ENCODE results near the gene CAMK2G.

CAMK2G gene

DNA sequence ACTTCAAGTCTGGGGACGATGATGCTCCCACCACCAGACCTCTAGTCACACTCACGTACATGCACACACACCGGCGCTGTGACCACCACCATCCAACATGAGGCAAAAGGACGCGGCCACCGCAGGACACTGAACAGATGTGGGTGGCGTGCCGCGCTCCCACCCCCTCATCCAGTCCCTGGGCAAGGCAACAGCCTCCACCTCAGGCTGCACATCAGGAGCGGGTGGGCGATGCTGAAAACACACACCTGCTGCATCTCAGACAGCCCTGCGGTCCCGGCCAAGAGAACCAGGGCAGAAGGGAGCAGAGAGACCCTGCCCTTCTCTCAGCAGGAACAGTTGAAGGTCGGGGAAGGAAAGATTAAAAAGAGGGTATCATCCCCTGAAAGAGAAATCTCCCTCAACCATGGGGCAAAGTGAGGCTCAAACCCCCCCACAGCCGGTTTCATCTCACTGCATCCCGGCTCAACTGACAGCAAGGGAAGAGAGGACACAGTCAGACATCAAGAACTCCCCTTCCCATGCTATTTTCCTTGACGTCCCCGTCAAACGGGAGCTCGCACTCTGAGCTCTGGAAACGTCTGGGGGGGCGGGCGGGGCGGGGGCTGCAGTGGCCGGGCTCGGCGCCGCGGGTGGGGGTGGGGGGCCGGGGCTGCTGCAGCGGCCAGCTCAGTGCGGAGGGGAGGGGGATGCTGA lies 1.1 kb downstream of the CAMK2G start:
- Histone ChIP-seq H3K9me3 (ENCODE audit: control insufficient read depth, insufficient read depth, low read length) (no peaks in the 10 kb centered on the region), H3K9me2 (replicated peaks; ENCODE audit: control insufficient read depth, low read length) (no peaks in the 10 kb centered on the region), H3K4me3 (ENCODE audit: low read length) (peak overlapping the region; percentile 58), H4K20me1 (ENCODE audit: control insufficient read depth, insufficient read depth, low read depth, low read length) (peaks cover 4% of the 10 kb centered on the region; the same call in 1 of the 2 replicates), H3K79me2 (ENCODE audit: control insufficient read depth, low read length) (peaks cover 6% of the 10 kb centered on the region), H3K27ac (ENCODE audit: low read depth, low read length) (no peak overlapping the region), H3K4me1 (ENCODE audit: control insufficient read depth, low read length) (peaks cover 16% of the 10 kb centered on the region), H3F3A (ENCODE audit: control insufficient read depth, insufficient read depth) (no peaks in the 10 kb centered on the region; the same call in 1 of the 2 replicates), H3K36me3 (ENCODE audit: control insufficient read depth, low read length) (peaks cover 7% of the 10 kb centered on the region; the same call in 1 of the 2 replicates), H3K4me2 (ENCODE audit: low read length) (peak overlapping the region; percentile 60), H3K27me3 (ENCODE audit: control insufficient read depth, low read length) (0 out of 2 replicates have a peak, but pooled peaks cover 5% of the 10 kb centered on the region)
- TF ChIP-seq, protein P1, sequence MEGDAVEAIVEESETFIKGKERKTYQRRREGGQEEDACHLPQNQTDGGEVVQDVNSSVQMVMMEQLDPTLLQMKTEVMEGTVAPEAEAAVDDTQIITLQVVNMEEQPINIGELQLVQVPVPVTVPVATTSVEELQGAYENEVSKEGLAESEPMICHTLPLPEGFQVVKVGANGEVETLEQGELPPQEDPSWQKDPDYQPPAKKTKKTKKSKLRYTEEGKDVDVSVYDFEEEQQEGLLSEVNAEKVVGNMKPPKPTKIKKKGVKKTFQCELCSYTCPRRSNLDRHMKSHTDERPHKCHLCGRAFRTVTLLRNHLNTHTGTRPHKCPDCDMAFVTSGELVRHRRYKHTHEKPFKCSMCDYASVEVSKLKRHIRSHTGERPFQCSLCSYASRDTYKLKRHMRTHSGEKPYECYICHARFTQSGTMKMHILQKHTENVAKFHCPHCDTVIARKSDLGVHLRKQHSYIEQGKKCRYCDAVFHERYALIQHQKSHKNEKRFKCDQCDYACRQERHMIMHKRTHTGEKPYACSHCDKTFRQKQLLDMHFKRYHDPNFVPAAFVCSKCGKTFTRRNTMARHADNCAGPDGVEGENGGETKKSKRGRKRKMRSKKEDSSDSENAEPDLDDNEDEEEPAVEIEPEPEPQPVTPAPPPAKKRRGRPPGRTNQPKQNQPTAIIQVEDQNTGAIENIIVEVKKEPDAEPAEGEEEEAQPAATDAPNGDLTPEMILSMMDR (IDR thresholded peaks at IDR 0.05; ENCODE audit: low read depth, low read length, poor library complexity, severe bottlenecking) = no peak
- TF ChIP-seq EZH2phosphoT487 (IDR thresholded peaks at IDR 0.05; ENCODE audit: borderline replicate concordance, low read length) = no peak

DNA sequence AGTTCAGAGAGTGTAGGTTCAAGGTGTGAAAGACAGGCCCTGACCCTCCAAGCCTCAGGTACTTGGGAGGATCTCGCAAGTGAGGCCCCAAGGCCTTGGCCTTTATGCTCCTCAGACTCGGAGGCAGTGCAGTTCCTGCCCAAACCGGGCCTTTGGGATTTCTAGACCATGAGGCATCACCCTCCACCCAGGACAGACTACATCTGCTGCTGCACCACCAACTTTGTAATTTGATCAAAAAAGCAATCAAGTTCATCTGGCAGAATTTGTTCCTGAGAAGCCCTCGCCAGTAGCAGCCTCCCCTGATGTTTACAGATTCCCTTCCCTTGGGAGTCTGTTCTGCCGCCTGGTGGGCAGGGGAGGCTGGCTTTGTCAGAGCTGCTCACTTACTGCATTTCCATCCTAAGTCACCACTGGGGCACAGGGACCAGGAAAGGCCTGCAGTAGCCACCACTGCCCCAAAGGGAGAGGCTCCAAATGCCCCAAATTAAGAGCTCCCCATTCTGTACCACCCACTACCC lies 2.1 kb downstream of the CAMK2G start:
- Histone ChIP-seq H4K20me1 (ENCODE audit: control insufficient read depth, insufficient read depth, low read depth, low read length) (peaks cover 4% of the 10 kb centered on the region; the same call in 1 of the 2 replicates), H3K27me3 (ENCODE audit: control insufficient read depth, low read length) (0 out of 2 replicates have a peak, but pooled peaks cover 5% of the 10 kb centered on the region), H3K9me2 (replicated peaks; ENCODE audit: control insufficient read depth, low read length) (no peaks in the 10 kb centered on the region), H3K27ac (ENCODE audit: low read depth, low read length) (no peak overlapping the region), H3K4me2 (ENCODE audit: low read length) (no peak overlapping the region), H3K79me2 (ENCODE audit: control insufficient read depth, low read length) (peaks cover 6% of the 10 kb centered on the region), H3K4me3 (ENCODE audit: low read length) (no peak overlapping the region), H3K36me3 (ENCODE audit: control insufficient read depth, low read length) (peaks cover 7% of the 10 kb centered on the region; the same call in 1 of the 2 replicates), H3K9me3 (ENCODE audit: control insufficient read depth, insufficient read depth, low read length) (no peaks in the 10 kb centered on the region), H3F3A (ENCODE audit: control insufficient read depth, insufficient read depth) (no peaks in the 10 kb centered on the region; the same call in 1 of the 2 replicates), H3K4me1 (ENCODE audit: control insufficient read depth, low read length) (peaks cover 16% of the 10 kb centered on the region)
- TF ChIP-seq EZH2phosphoT487 (IDR thresholded peaks at IDR 0.05; ENCODE audit: borderline replicate concordance, low read length) = no peak
- TF ChIP-seq, protein P1 (IDR thresholded peaks at IDR 0.05; ENCODE audit: low read depth, low read length, poor library complexity, severe bottlenecking) = no peak

DNA sequence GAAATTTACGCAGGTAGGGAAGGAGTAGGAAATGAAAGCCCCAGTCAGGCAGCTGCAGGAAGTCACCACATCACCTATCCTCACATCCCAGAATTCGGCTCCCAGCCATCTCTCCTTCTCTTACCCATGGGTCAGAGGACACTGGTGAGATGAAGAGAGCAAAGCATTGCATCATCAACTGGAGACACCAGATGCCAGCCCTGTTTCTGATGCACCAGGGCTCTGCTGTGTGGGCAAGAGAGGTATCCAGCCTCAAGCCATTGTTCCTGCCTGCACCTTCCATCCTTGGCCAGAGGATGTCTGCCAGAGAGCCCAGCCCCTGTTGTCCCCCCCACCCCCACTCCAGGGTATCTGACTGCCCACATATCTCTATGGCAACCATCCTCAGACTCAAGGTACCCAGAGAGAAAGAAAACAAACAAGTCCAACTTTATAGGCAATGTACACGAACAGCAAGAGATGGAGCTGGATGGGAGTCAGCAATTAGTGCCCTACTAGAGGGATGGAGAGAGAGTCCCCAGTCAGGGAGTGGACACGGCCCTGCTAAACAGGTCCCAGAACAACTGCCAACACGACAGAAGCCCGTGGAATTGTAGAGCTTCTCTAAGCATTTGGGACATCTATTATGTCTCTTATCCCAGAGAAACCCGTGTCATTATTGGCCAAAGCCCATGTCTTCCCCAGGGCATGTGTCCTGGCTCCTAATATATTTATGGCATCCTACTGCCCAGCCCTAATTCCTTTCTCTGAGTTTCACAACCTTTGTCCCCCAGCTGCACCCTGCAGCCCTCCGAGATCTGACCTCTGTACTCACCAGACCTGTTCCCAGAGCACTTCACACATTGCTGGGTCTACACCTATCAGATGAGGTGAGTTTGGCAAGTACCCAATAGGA lies 2.8 kb downstream of the CAMK2G start:
- H3K79me2 ChIP-seq (ENCODE audit: control insufficient read depth, low read length) = peaks cover 6% of the 10 kb centered on the region
- peaks cover 20% of the 10 kb centered on the region for H3K4me1 ChIP-seq (ENCODE audit: control insufficient read depth, low read length)
- peaks cover 7% of the 10 kb centered on the region for H3K36me3 ChIP-seq (ENCODE audit: control insufficient read depth, low read length)
- H3K9me2 ChIP-seq (replicated peaks; ENCODE audit: control insufficient read depth, low read length) = no peaks in the 10 kb centered on the region
- H3K27ac ChIP-seq (ENCODE audit: low read depth, low read length) = no peak overlapping the region
- H4K20me1 ChIP-seq (ENCODE audit: control insufficient read depth, insufficient read depth, low read depth, low read length) = peaks cover 4% of the 10 kb centered on the region; the same call in 1 of the 2 replicates
- H3F3A ChIP-seq (ENCODE audit: control insufficient read depth, insufficient read depth) = peaks cover 4% of the 10 kb centered on the region
- no peaks in the 10 kb centered on the region for H3K9me3 ChIP-seq (ENCODE audit: control insufficient read depth, insufficient read depth, low read length)
- no peak for TF ChIP-seq EZH2phosphoT487 (IDR thresholded peaks at IDR 0.05; ENCODE audit: borderline replicate concordance, low read length)
- TF ChIP-seq, protein P1 (IDR thresholded peaks at IDR 0.05; ENCODE audit: low read depth, low read length, poor library complexity, severe bottlenecking) = no peak
- H3K4me2 ChIP-seq (ENCODE audit: low read length) = no peak overlapping the region
- H3K27me3 ChIP-seq (ENCODE audit: control insufficient read depth, low read length) = 0 out of 2 replicates have a peak, but pooled peaks cover 5% of the 10 kb centered on the region
- no peak overlapping the region for H3K4me3 ChIP-seq (ENCODE audit: low read length)

All from DOHH2 (cell line).